ENCODE measurements around the gene SENP3.
A peak's percentile ranks its signal among the peaks of the same experiment; 100 is the strongest.

Gene SENP3

GRCh38 chr17:7576432-7576937 lies 14.8 kb downstream of the SENP3 start:
- H3K4me3 ChIP-seq (ENCODE audit: low read length): no peak overlapping the region
- no peak for TF ChIP-seq CTCF (conservative IDR thresholded peaks at IDR 0.05; ENCODE audit: low read depth, low read length)
- no peak for DNase-seq (ENCODE audit: low read depth)

GRCh38 chr17:7577327-7578199 lies 15.8 kb downstream of the SENP3 start:
- H3K4me3 ChIP-seq (ENCODE audit: low read length): no peak overlapping the region
- no peak for TF ChIP-seq CTCF (conservative IDR thresholded peaks at IDR 0.05; ENCODE audit: low read depth, low read length)
- no peak for DNase-seq (ENCODE audit: low read depth)

GRCh38 chr17:7579001-7579833 lies 17.5 kb downstream of the SENP3 start, which contains the start of gene CD68:
CD68 (plus strand) TSS chr17:7579638; CDS start chr17:7579678, 40 bp downstream.
- peak; percentile 90 for DNase-seq (ENCODE audit: low read depth)
- no peak within 1 kb of the TSS for H3K4me3 ChIP-seq (ENCODE audit: low read length)
- TF ChIP-seq CTCF (conservative IDR thresholded peaks at IDR 0.05; ENCODE audit: low read depth, low read length): no peak

GRCh38 chr17:7579834-7580603 lies 18.3 kb downstream of the SENP3 start:
- no peak overlapping the region for H3K4me3 ChIP-seq (ENCODE audit: low read length)
- TF ChIP-seq CTCF (conservative IDR thresholded peaks at IDR 0.05; ENCODE audit: low read depth, low read length): no peak
- DNase-seq (ENCODE audit: low read depth): no peak

- no peak overlapping the region for H3K4me3 ChIP-seq (ENCODE audit: low read length)
- no peak for DNase-seq (ENCODE audit: low read depth)
- TF ChIP-seq CTCF (conservative IDR thresholded peaks at IDR 0.05; ENCODE audit: low read depth, low read length): no peak
Observed at GRCh38 chr17:7580604-7581575, 19.2 kb downstream of the SENP3 start.

All from retinal pigment epithelial cell (primary cell).